Muscle layer of colon (tissue), 2 donors: ENCODE data around the gene TGFB2.

ENCODE experiments used
- H3K27ac ChIP-seq: one replicate; pipeline ENCODE4 v1.7.0; 2013; ENCODE audit warnings: low read depth, mild to moderate bottlenecking, low read length, moderate library complexity
- H3K27me3 ChIP-seq, 2 donors: one replicate each; pipeline ENCODE4 v1.7.0; 2013; ENCODE audit warnings: low read length in 2 of 2, mild to moderate bottlenecking in 2 of 2; ENCODE audit not compliant: insufficient read depth in 2 of 2, control insufficient read depth in 1 of 2
- H3K36me3 ChIP-seq: one replicate; pipeline ENCODE4 v1.7.0; 2013; ENCODE audit warnings: mild to moderate bottlenecking, low read length; ENCODE audit not compliant: insufficient read depth
- H3K4me1 ChIP-seq: one replicate; pipeline ENCODE4 v1.7.0; 2013; ENCODE audit warnings: mild to moderate bottlenecking, low read length; ENCODE audit not compliant: insufficient read depth
- H3K4me3 ChIP-seq, 2 donors: one replicate each; pipeline ENCODE4 v1.7.0; 2013; ENCODE audit warnings: low read length in 2 of 2, low read depth in 1 of 2, mild to moderate bottlenecking in 1 of 2, moderate library complexity in 1 of 2
- H3K9ac ChIP-seq: one replicate; pipeline ENCODE4 v1.7.0; 2013; ENCODE audit warnings: low read length
- H3K9me3 ChIP-seq: one replicate; pipeline ENCODE4 v1.7.0; 2013; ENCODE audit warnings: mild to moderate bottlenecking, low read length
- donor health status: abdominal sarcoma.
- donor health status: Adenocarcinoma of cecum.

Gene TGFB2

DNA sequence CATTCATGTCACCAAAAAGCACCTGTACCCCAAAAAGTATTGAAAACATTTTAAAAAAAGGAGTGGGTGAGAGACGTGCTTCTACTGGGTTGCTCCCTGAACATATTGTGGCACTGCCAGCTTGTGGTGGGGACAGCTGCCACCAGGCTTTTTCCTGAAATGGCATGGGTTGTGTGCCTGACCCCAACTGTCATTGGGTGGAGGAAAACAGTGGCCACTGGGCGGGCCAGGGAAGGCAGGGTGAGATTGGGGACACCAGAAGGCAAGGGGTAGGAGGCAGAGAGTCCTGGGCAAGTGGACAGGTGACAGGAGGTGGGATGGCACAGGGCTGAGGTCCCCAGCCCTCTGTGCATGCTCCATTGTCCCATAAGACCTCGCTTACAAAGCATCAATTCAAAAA, 55.5 kb downstream of the TGFB2 start:
- H3K36me3 ChIP-seq = peaks cover 5% of the 10 kb centered on the region
- H3K4me1 ChIP-seq = peaks cover 27% of the 10 kb centered on the region
- H3K27ac ChIP-seq = no peak overlapping the region
- no peaks in the 10 kb centered on the region for H3K9me3 ChIP-seq
- no peaks in the 10 kb centered on the region for H3K27me3 ChIP-seq
- no peak overlapping the region for H3K4me3 ChIP-seq
- no peak overlapping the region for H3K9ac ChIP-seq

DNA sequence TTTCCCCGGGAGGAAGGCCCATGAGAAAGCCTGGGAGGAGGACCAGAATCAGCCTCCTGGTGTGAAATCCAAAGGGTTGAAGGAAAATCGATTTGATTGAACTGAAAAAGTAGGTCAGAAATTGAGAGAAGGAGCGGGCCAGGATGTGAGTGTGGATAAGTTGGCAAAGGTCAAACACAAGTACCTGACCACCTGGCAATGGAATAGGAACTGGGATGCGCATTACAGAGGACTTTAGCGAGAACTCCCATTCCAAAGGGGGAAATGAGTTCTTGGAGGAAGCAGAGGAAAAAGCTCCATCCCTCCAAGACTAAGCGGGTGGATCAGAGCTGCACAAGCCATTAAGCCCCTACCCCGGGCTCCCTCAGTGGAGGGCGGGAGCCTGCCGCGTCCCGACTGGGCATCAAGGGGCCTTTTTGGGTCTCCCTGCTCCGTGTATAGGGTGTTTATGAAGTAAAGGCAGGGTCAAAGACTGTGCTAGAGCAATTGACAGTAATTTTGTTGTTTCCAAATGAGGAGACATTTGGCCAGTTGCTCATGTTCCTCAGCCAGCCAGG, 56.4 kb downstream of the TGFB2 start:
- Histone ChIP-seq H3K4me3 (no peak overlapping the region), H3K27ac (peak overlapping the region; percentile 48), H3K9me3 (no peaks in the 10 kb centered on the region), H3K9ac (no peak overlapping the region), H3K27me3 (no peaks in the 10 kb centered on the region), H3K4me1 (peaks cover 27% of the 10 kb centered on the region), H3K36me3 (peaks cover 7% of the 10 kb centered on the region)

DNA sequence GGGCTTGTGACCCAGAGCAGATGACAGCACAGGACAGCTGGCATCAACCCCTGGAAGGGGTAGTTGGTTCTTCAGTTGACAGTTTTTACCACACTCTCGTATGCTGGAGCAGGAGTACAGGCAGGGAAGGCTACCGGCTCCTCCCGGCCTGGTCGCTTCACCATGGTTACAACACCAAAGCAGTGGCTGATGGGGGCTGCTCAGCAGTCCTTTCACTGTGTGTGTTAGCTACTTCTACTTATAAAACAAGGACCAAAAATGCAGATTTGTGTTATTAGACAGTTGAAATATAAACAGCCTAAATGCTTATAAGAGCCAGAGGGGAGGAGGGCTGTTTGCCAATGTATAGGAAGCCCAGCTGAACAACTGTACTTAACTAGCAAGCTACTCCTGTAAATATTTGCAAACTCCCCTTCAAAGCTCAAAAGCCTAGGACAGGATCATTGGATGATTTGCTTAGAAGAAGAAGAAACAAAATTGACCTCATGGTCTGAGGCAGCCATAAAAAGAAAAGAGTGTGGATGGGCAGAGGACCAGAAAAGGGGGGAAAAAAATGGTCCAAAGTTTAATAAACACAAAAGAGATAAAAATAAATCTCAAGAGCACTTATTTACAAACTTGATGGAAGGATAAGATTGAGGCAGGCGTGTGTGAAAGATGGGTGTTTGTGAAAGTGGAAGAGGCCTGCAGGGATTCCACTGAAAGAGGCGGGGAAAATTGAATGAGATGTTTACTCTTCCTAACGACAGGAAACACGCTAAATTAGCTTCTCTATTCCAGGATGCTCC, 57.1 kb downstream of the TGFB2 start:
- H3K9me3 ChIP-seq = no peaks in the 10 kb centered on the region
- no peak overlapping the region for H3K4me3 ChIP-seq
- no peaks in the 10 kb centered on the region for H3K27me3 ChIP-seq
- H3K9ac ChIP-seq = no peak overlapping the region
- peak overlapping the region; percentile 48 for H3K27ac ChIP-seq
- peaks cover 27% of the 10 kb centered on the region for H3K4me1 ChIP-seq
- peaks cover 7% of the 10 kb centered on the region for H3K36me3 ChIP-seq

DNA sequence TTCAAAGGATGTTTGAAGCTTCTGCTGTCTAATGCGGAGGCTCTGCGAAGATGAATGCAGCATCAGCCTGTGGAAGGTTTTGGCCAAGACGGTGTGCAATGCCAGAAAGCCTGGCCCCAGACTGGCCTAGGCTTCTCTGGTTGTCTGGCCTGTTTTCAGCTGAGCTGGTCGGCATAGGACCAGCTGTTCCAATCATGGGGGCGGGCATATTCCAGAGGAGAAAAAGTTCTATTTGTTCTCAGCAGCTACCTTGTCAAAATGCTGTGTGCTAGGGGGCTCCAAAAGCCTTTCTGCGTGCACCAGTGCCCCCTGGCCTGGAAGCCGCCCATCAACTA, 57.6 kb downstream of the TGFB2 start:
- Histone ChIP-seq H3K4me1 (peaks cover 27% of the 10 kb centered on the region), H3K27me3 (no peaks in the 10 kb centered on the region), H3K4me3 (no peak overlapping the region), H3K27ac (no peak overlapping the region), H3K36me3 (peaks cover 7% of the 10 kb centered on the region), H3K9me3 (no peaks in the 10 kb centered on the region), H3K9ac (no peak overlapping the region)

DNA sequence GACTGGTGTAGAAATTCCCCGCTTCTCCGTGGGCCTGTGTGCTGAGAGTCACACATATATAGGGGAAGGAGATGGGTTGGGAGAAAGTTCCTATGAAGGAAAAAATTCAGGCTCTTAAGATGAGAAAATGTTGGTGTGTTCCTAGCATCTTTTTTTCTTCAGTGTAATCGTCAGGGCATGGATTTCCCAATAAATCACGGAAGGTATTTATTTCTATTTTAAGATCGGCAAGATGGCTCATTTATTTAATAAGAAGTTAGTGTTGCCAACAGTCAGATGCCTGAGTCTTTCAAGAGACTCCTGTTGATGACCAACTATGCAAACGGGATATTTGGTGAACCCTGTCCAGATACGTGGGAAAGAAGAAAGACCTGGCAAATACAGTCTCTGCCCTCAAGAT, 58.2 kb downstream of the TGFB2 start:
- Histone ChIP-seq H3K9ac (no peak overlapping the region), H3K4me1 (peaks cover 27% of the 10 kb centered on the region), H3K4me3 (no peak overlapping the region), H3K9me3 (no peaks in the 10 kb centered on the region), H3K27ac (no peak overlapping the region), H3K36me3 (peaks cover 7% of the 10 kb centered on the region), H3K27me3 (no peaks in the 10 kb centered on the region)

DNA sequence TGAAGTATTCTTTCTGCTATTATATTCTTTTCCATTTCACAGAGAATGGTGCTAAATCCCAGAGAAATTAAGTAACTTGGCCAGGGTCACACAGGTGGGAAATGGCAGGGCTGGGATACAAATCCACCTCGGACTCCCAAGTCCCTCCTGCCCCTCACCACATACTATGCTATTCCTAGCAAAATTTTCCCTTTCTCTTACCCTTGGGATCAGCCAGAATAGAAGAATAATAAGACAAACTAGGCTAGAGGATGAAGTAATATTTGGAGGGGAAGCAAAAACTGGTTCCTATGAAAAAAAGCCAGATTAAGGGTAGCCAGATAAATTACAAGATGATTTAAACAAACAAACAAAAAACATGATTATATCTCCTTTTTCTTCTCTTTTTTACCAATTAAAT, 62.5 kb downstream of the TGFB2 start:
- Histone ChIP-seq H3K4me3 (no peak overlapping the region), H3K4me1 (peaks cover 12% of the 10 kb centered on the region), H3K27me3 (no peaks in the 10 kb centered on the region), H3K9me3 (no peaks in the 10 kb centered on the region), H3K9ac (no peak overlapping the region), H3K36me3 (peaks cover 7% of the 10 kb centered on the region), H3K27ac (no peak overlapping the region)

DNA sequence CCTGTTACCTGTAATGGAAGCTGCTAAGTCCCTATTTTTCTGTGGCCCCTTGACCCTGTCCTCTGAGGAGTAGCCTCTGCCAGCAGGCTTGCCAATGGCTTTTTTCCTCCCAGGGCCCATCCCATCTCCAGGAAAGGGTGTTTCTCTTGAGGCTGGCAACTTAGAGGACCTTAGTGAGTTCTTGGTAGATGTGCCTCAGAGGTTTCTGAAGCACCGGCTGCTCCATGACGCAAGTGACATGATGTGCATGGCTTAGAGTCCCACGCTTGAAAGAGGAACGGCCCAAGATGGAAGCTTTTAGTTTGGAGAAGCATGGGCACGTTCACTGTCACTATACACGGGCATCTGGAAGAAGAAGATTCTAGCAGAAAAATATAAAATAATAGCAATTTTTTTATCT, 63.0 kb downstream of the TGFB2 start:
- Histone ChIP-seq H3K36me3 (peaks cover 7% of the 10 kb centered on the region), H3K27ac (no peak overlapping the region), H3K9ac (no peak overlapping the region), H3K4me1 (peaks cover 7% of the 10 kb centered on the region), H3K9me3 (no peaks in the 10 kb centered on the region), H3K4me3 (no peak overlapping the region), H3K27me3 (no peaks in the 10 kb centered on the region)

DNA sequence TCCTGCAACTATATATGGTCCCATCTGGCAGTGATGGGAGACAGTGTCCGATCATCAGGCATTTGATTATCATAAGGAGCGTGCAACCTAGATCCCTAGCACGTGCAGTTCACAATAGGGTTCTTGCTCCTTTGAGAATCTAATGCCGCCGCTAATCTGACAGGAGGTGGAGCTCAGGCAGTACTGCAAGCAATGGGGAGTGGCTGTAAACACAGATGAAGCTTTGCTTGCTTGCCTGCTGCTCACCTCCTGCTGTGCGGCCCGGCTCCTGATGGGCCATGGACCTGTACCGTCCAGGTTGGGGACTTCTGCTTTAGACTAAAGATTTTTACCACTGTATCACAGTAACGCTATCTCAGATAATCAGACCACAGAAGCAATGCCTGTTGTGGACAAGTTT, 63.8 kb downstream of the TGFB2 start:
- H3K27ac ChIP-seq = no peak overlapping the region
- no peaks in the 10 kb centered on the region for H3K9me3 ChIP-seq
- H3K9ac ChIP-seq = no peak overlapping the region
- H3K4me1 ChIP-seq = no peaks in the 10 kb centered on the region
- H3K4me3 ChIP-seq = no peak overlapping the region
- no peaks in the 10 kb centered on the region for H3K27me3 ChIP-seq
- peaks cover 7% of the 10 kb centered on the region for H3K36me3 ChIP-seq

DNA sequence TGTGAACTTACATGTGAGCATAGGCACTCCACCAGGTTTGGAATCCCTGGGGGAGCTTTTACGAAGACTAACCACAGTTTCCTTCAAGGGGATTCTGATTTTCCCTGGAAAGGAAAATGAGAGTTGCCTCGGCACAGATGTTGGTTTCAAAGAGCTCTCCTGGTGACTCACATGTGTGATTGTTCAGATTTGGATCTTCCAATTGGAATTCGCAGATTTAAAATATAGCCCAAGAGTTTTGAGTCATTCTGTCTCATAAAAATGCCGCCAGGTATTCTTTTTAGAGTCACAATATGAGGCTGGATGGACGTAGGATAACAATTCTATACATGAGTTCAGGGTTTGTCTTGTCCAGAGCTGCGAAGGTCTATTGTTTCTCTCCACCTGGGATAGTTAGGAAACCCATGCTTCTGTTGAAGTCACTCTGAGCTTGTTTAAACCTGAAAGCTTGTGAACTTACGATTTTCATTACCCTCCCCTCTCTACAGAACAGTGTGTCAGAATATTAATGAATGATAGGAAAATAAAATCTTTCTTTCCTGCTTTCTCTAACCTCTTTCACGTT, 64.9 kb downstream of the TGFB2 start:
- Histone ChIP-seq H3K4me3 (no peak overlapping the region), H3K9ac (no peak overlapping the region), H3K27ac (no peak overlapping the region), H3K36me3 (peaks cover 7% of the 10 kb centered on the region), H3K4me1 (no peaks in the 10 kb centered on the region), H3K27me3 (no peaks in the 10 kb centered on the region), H3K9me3 (no peaks in the 10 kb centered on the region)

DNA sequence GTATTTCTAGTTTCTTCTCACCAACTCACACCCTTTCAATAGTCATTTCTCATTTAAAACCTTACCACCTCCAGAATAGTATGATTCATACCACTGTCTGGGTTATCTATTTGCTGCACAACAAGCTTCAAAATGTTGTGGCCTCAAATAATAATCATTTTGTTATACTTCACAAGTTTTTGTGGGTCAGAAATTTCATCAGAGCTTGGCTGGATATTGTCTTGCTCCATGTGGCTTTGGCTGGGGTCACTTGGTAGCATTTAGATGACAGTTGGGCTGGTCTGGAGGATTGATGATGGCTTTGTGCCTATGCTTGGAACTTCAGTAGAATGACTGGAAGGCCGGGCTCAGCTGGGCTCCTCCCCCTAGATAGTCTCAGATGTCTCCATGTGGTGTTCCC, 66.0 kb downstream of the TGFB2 start:
- Histone ChIP-seq H3K9ac (no peak overlapping the region), H3K9me3 (no peaks in the 10 kb centered on the region), H3K4me1 (no peaks in the 10 kb centered on the region), H3K27ac (no peak overlapping the region), H3K36me3 (no peaks in the 10 kb centered on the region), H3K4me3 (no peak overlapping the region), H3K27me3 (no peaks in the 10 kb centered on the region)

DNA sequence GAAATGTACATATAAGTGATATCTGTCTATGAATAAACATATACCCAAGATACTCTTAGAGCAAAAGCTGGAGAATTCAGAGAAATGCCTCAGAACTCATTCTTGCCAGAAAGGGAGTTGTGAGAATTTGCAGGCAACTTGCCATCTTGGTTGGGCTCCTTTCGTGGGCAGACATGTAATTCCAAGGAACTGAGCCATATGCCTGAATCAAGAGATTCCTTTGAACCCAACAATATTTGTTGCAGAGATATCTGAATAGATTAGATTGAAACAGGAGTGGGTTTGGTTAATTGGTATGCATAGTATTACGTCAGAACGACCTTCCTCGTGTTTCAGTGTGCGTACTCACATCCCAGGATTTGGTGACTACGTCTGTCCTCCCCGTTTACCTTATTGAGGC, 67.0 kb downstream of the TGFB2 start:
- H3K27me3 ChIP-seq = no peaks in the 10 kb centered on the region
- H3K9me3 ChIP-seq = no peaks in the 10 kb centered on the region
- no peaks in the 10 kb centered on the region for H3K4me1 ChIP-seq
- no peak overlapping the region for H3K4me3 ChIP-seq
- no peaks in the 10 kb centered on the region for H3K36me3 ChIP-seq
- H3K27ac ChIP-seq = no peak overlapping the region
- no peak overlapping the region for H3K9ac ChIP-seq

DNA sequence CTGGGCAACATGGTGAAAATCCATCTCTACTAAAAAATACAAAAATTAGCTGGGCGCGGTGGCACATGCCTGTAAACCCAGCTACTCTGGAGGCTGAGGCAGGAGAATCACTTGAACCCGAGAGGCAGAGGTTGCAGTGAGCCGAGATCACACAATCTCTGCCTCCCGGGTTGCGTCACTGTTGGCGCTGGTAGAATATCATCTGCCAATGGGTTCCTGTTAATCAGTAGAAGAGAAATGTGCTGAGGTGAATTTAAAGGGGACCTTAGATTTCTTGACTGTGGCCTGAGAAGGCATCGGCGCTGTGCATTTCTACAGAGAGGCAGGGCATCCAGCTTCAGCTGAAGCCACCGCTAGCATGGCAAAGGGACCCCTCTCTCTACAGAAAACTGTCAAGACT, 68.0 kb downstream of the TGFB2 start:
- Histone ChIP-seq H3K36me3 (no peaks in the 10 kb centered on the region), H3K9ac (no peak overlapping the region), H3K27ac (no peak overlapping the region), H3K4me3 (no peak overlapping the region), H3K9me3 (no peaks in the 10 kb centered on the region), H3K27me3 (no peaks in the 10 kb centered on the region), H3K4me1 (no peaks in the 10 kb centered on the region)
